HG03457 (cell line): ENCODE data around the gene PPP4R1.
"Not testable (repeated sequence)": the region's sequence is repeated elsewhere in the genome, so short reads cannot be mapped to it uniquely, and the experiment has no call there.

Experiments
- ATAC-seq: cut with Tn5 transposase; IDR thresholded peaks from one replicate; pipeline ENCODE4 v1.9.1; 2021; ENCODE audit warnings: moderate number of reproducible peaks; ENCODE audit not compliant: unreplicated experiment

The PPP4R1 gene

GRCh38 chr18:9614401-9615279 is at the start of gene PPP4R1:
Gene PPP4R1 (minus strand): TSS chr18:9614559. CDS start chr18:9614484, 75 bp downstream.
- peak; percentile 43 for ATAC-seq

GRCh38 chr18:9663377-9663776 is 49.0 kb upstream of the PPP4R1 start:
- ATAC-seq: no peak

- ATAC-seq: no peak
Measured at GRCh38 chr18:9661564-9661963, 47.2 kb upstream of the PPP4R1 start.

GRCh38 chr18:9659499-9660375 is 45.4 kb upstream of the PPP4R1 start:
- ATAC-seq: no peak

GRCh38 chr18:9658087-9658641 is 43.8 kb upstream of the PPP4R1 start:
- no peak for ATAC-seq

GRCh38 chr18:9655232-9655767 is 40.9 kb upstream of the PPP4R1 start:
- ATAC-seq: no peak

GRCh38 chr18:9653390-9653789 is 39.0 kb upstream of the PPP4R1 start:
- no peak for ATAC-seq

- no peak for ATAC-seq
Measured at GRCh38 chr18:9649164-9649540, 34.8 kb upstream of the PPP4R1 start.

- ATAC-seq: no peak
Measured at GRCh38 chr18:9648431-9649163, 34.2 kb upstream of the PPP4R1 start.

- ATAC-seq: no peak
Measured at GRCh38 chr18:9647496-9648323, 33.4 kb upstream of the PPP4R1 start.

GRCh38 chr18:9643549-9643948 is 29.2 kb upstream of the PPP4R1 start:
- ATAC-seq: no peak

GRCh38 chr18:9642799-9643462 is 28.6 kb upstream of the PPP4R1 start:
- ATAC-seq: no peak

GRCh38 chr18:9641081-9641480 is 26.7 kb upstream of the PPP4R1 start:
- not testable (repeated sequence) for ATAC-seq

- ATAC-seq: no peak
Measured at GRCh38 chr18:9638886-9639285, 24.5 kb upstream of the PPP4R1 start.

GRCh38 chr18:9637036-9637767 is 22.8 kb upstream of the PPP4R1 start:
- ATAC-seq: no peak

GRCh38 chr18:9634856-9635255 is 20.5 kb upstream of the PPP4R1 start:
- ATAC-seq: no peak

GRCh38 chr18:9631814-9632496 is 17.6 kb upstream of the PPP4R1 start:
- no peak for ATAC-seq

GRCh38 chr18:9630444-9630843 is 16.1 kb upstream of the PPP4R1 start:
- ATAC-seq: no peak
